DMS53 treated with DMSO at 0.1 percent for 48 hours (cell line): Measurements from ENCODE around the gene TMEM120A.

ENCODE experiments used
- DNase-seq: peaks from one replicate; lab custom pipeline; 2025; ENCODE audit not compliant: unreplicated experiment; lab: John Stamatoyannopoulos, UW

The TMEM120A gene

GRCh38 chr7:75960372-75960771 lies 34.0 kb downstream of the TMEM120A start:
- no peak for DNase-seq

DNA sequence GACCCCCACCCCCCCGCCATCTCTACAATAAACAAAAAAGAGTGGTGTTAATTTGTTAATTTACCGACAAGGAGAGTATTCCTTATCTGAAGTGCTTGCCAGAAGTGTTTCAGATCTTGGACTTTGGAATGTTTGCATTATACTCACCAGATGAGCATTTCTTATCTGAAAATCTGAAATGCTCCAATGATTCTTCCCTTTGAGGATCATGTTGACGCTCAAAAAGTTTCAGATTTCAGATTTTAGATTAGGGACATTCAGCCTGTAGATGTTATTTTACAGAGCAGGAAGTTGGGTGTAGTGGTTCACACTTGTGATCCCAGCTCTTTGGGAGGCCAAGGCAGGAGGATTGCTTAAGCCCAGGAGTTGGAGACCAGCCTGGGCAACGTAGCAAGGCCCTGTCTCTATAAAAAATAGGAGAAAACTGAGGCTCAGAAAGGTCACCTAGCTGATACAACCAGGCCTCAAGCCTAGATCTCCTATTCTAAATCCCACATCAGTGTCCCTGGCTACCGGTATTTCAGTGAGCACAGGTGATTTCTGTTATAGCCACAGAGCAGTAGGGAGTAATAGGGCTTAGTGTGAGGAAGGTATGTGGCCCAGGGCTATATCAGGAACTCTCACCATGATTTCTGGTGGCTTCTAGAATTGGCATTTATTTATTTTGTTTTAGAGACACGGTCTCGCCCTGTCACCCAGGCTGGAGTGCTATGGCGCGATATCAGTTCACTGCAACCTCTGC lies 35.4 kb downstream of the TMEM120A start:
- no peak for DNase-seq

- DNase-seq: no peak
Observed at GRCh38 chr7:75957021-75957736, 37.2 kb downstream of the TMEM120A start.

GRCh38 chr7:75955331-75955955 lies 39.0 kb downstream of the TMEM120A start:
- DNase-seq: no peak

- DNase-seq: no peak
Observed at GRCh38 chr7:75953931-75954330, 40.5 kb downstream of the TMEM120A start.

DNA sequence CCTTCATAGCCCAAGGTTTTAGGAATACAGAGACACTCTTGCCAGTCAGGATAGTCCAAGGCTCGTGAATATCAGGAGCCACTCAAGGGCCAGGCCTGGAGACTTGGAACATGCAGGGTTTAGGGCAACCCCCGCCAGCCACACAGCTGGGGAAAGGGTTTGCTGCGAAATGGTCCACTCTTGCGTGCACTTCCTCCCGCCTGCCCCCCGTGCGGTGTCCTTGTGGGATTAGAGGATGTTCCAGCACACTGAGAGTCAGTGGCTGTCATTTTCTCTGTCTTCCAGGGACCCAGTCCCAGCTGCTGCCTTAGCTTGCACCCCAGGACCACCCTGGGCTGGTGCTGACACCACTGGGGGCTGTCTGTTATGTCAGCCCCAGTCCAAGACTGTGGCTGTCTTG lies 41.0 kb downstream of the TMEM120A start:
- DNase-seq: no peak

DNA sequence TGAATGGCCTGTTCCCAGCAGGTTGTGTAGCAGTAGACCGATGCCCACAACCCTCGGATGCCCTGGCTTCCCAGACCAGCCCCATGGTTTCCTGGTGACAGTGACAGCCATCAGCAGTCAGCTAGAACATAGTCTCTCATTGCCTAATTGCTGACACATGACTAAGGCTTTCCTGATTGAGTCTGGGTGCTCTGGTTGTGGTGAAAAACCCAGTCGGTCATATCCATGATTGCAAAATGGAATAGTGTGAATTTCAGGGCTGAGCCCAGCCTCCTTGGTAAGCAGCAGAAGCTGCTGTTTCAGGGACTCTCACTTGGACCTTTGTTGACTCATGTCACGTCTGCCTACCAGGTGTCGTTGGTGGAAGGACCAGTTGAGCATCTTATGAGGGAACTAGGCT lies 42.9 kb downstream of the TMEM120A start:
- no peak for DNase-seq

GRCh38 chr7:75950111-75950681 lies 44.2 kb downstream of the TMEM120A start:
- no peak for DNase-seq

DNA sequence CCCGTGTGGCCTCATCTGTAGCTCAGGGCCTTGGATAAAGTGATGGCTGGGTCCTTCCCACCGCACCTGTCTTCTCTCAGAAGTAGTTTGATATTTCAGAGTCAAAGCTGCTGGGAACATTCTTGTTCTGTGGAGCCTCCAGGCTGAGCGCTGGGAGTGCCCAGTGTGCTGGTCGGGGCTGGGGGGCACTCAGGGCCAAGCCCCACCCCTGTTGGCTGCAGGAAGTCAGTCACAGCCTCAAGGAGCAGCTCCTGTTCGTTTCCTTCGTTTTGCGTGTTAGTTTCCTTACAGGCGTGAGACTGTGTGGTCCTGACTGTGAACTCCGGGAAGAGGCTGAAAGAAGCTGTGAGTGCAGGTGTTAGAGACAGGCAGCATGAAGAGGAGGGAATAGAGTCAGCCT lies 46.2 kb downstream of the TMEM120A start:
- DNase-seq: no peak

DNA sequence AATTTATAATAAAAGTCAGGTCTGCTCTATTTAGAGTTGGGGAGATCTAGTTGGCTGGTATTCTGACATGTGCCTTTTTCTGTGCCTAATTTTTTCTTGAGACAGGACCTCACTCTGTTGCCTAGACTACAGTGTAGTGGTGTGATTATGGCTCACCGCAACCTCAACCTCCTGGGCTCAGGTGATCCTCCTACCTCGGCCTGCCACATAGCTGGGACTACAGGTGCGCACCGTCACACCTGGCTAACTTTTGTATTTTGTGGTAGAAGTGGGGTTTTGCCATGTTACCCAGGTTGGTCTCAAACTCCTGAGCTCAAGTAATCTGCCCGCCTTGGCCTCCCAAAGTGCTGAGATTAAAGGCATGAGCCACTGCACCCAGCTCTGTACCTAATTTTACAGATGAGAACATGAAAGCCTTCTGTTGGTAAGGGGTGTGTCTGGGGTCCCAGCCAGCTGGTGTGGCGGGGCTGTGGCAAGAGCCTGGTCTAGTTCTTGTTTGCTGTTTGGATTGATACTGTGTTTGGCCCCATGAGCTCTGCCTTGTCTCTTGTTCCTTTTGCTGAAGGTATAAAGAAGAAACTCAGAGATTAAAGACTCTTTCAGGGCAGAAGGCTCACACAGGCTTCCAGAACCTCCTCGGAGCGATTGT lies 48.1 kb downstream of the TMEM120A start:
- no peak for DNase-seq

DNA sequence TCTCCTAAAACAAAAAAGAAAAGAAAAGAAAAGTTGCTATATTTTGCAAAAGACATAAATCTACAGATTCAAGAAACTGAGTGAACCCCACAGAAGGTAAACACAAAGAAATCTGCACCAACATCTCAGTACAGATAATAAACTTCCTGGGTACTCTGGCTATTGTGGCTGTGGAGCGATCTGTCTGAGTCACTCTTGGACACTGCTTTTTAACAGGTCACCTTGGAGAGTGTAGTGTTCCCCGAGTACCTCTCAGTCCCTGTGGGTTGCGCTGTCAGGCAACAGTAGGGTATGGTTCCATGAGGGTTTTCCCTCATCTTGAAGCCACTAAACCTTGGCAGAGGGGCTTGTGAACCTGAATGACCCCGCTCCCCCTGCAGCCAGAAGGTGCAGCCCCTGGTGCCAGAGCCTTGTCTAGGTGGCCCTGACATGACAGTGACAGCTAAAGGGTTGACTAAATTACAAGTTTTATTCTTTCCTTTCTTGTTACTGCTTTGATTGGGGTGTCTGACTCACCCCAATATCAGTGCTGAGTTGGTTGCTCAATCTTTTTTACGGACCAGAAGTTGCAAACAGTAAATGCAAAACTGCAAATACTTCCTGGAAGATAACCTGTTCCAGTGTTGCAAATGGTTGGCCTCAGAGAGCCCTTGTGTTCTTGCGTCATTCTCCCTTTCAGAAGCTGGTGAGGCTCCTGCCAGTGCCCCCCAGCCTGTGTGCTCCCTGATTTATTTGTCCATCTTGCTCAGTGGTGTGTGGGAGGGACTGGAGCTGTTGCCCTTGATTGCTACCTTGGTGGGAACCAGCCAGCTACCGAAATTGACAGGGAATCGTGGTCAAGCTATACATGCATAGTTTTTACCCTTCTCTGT lies 48.9 kb downstream of the TMEM120A start:
- DNase-seq: no peak

- DNase-seq: no peak
Observed at GRCh38 chr7:75944507-75944906, 49.9 kb downstream of the TMEM120A start.

GRCh38 chr7:75943864-75944263 lies 50.5 kb downstream of the TMEM120A start:
- no peak for DNase-seq

GRCh38 chr7:75938921-75939320 lies 55.5 kb downstream of the TMEM120A start:
- no peak for DNase-seq

GRCh38 chr7:75937958-75938786 lies 56.2 kb downstream of the TMEM120A start:
- no peak for DNase-seq
